ENCODE results near the gene MAP4K1.
"Not testable (repeated sequence)": the region's sequence is repeated elsewhere in the genome, so short reads cannot be mapped to it uniquely, and the experiment has no call there.

The MAP4K1 gene

GRCh38 chr19:38624822-38625221 is 7.1 kb upstream of the MAP4K1 start:
- DNase-seq (ENCODE audit: low read depth in 2 of 2), result no peak

GRCh38 chr19:38619361-38620174 is 1.8 kb upstream of the MAP4K1 start:
- no peak for DNase-seq (ENCODE audit: low read depth in 2 of 2)

GRCh38 chr19:38618590-38619360 is 1.0 kb upstream of the MAP4K1 start, which contains the start of gene EIF3K:
TSS of gene EIF3K (plus strand) at chr19:38619188. CDS start at chr19:38619269, 81 bp downstream.
- DNase-seq (ENCODE audit: low read depth in 2 of 2), result peak; percentile 95

GRCh38 chr19:38617283-38617763 is 430 bp downstream of the MAP4K1 start:
- DNase-seq (ENCODE audit: low read depth in 2 of 2), result no peak

- DNase-seq (ENCODE audit: low read depth in 2 of 2), result no peak
Measured at GRCh38 chr19:38616265-38616664, 1.5 kb downstream of the MAP4K1 start.

- DNase-seq (ENCODE audit: low read depth in 2 of 2), result no peak
Measured at GRCh38 chr19:38615007-38615581, 2.7 kb downstream of the MAP4K1 start.

- no peak for DNase-seq (ENCODE audit: low read depth in 2 of 2)
Measured at GRCh38 chr19:38614289-38614688, 3.5 kb downstream of the MAP4K1 start.

- DNase-seq (ENCODE audit: low read depth in 2 of 2), result no peak
Measured at GRCh38 chr19:38606131-38606530, 11.6 kb downstream of the MAP4K1 start.

- DNase-seq (ENCODE audit: low read depth in 2 of 2), result not testable (repeated sequence)
Measured at GRCh38 chr19:38602856-38603255, 14.9 kb downstream of the MAP4K1 start.

- DNase-seq (ENCODE audit: low read depth in 2 of 2), result no peak
Measured at GRCh38 chr19:38599722-38600121, 18.0 kb downstream of the MAP4K1 start.

GRCh38 chr19:38597075-38597474 is 20.7 kb downstream of the MAP4K1 start:
- DNase-seq (ENCODE audit: low read depth in 2 of 2), result no peak

- DNase-seq (ENCODE audit: low read depth in 2 of 2), result no peak
Measured at GRCh38 chr19:38596057-38596981, 21.4 kb downstream of the MAP4K1 start.

- DNase-seq (ENCODE audit: low read depth in 2 of 2), result no peak
Measured at GRCh38 chr19:38592940-38593339, 24.8 kb downstream of the MAP4K1 start.

GRCh38 chr19:38588041-38588440 is 29.7 kb downstream of the MAP4K1 start:
- no peak for DNase-seq (ENCODE audit: low read depth in 2 of 2)

- no peak for DNase-seq (ENCODE audit: low read depth in 2 of 2)
Measured at GRCh38 chr19:38587562-38587961, 30.2 kb downstream of the MAP4K1 start.

- no peak for DNase-seq (ENCODE audit: low read depth in 2 of 2)
Measured at GRCh38 chr19:38583985-38584305, 33.8 kb downstream of the MAP4K1 start.

GRCh38 chr19:38583219-38583984 is 34.4 kb downstream of the MAP4K1 start:
- no peak for DNase-seq (ENCODE audit: low read depth in 2 of 2)

GRCh38 chr19:38580080-38580479 is 37.7 kb downstream of the MAP4K1 start:
- DNase-seq (ENCODE audit: low read depth in 2 of 2), result no peak

GRCh38 chr19:38579304-38579703 is 38.4 kb downstream of the MAP4K1 start:
- DNase-seq (ENCODE audit: low read depth in 2 of 2), result not testable (repeated sequence)

GRCh38 chr19:38577826-38578225 is 39.9 kb downstream of the MAP4K1 start:
- no peak for DNase-seq (ENCODE audit: low read depth in 2 of 2)

- DNase-seq (ENCODE audit: low read depth in 2 of 2), result no peak
Measured at GRCh38 chr19:38571682-38572081, 46.1 kb downstream of the MAP4K1 start.
